Activated CD4-positive, alpha-beta T cell treated with anti-CD3 and anti-CD28 coated beads for 48 hours (primary cell): Measurements from ENCODE around the gene SIAH3.
"Not testable (repeated sequence)": the region's sequence is repeated elsewhere in the genome, so short reads cannot be mapped to it uniquely, and the experiment has no call there.

ENCODE experiments used
- DNase-seq: peaks from one replicate; pipeline ENCODE4 v3.0.0-alpha.2; 2020

The SIAH3 gene, protein sequence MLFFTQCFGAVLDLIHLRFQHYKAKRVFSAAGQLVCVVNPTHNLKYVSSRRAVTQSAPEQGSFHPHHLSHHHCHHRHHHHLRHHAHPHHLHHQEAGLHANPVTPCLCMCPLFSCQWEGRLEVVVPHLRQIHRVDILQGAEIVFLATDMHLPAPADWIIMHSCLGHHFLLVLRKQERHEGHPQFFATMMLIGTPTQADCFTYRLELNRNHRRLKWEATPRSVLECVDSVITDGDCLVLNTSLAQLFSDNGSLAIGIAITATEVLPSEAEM

GRCh38 chr13:45851171-45851921 is at the start of gene SIAH3:
SIAH3 (minus strand) TSS chr13:45851753; CDS start chr13:45851629, 124 bp downstream.
- DNase-seq: peak; percentile 44

DNA sequence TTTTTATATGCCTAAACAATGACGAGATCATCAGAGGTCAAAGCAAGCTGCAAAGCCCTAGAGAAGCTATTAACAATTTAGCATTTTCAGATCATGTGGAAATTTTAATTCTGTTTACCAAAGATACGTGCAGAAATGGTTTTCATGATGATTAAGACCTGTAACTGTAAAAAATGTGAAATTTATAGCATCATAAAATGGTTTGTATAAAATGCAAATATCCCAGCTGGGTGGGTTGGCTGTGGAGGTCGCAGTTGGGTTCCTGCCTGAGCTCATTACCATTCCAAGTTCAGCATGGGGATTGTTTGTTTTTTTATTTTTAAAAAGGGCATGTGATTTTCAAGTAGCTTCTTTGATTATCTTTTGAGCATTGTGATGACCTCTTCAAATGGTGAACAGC is 47.9 kb upstream of the SIAH3 start:
- DNase-seq: no peak

GRCh38 chr13:45897562-45897961 is 46.0 kb upstream of the SIAH3 start:
- no peak for DNase-seq

- no peak for DNase-seq
Measured at GRCh38 chr13:45896285-45896684, 44.7 kb upstream of the SIAH3 start.

DNA sequence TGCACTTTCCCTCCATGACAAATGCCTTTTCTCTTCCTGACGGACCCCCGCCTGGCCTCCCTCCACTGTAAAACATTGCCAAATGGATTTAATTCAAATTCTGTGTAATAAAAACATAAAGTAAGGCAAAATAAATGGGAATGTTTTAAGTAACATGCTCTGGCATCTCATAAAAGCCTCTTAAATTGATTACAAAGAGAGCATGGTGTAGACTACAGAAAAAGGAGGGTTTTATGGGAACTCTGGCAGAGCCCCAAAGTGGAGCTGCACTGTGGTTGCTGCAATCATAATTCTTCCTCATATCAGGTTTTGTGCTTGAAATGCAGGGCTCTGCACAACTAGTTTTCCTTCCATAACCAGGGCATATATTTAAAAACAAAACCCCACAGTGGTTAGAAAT is 44.3 kb upstream of the SIAH3 start:
- no peak for DNase-seq

DNA sequence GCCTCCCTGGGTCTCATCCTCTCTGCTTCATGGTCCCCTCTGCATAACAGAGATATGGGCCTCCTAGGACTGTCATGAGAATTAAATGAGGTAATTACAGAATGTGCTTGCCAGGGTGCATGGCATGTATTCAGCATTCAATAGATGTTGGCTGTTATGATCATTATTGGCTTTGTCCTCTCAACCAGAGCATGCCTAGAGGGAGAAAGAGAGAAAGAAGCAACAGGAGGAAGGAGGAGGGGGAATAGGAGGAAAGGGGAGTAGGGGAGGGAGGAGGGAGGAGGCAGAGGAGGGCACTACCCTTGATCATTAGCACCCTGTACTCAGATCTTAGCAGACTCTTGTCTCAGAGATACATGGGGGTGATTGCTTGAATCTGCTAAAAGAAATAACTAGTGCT is 41.0 kb upstream of the SIAH3 start:
- no peak for DNase-seq

DNA sequence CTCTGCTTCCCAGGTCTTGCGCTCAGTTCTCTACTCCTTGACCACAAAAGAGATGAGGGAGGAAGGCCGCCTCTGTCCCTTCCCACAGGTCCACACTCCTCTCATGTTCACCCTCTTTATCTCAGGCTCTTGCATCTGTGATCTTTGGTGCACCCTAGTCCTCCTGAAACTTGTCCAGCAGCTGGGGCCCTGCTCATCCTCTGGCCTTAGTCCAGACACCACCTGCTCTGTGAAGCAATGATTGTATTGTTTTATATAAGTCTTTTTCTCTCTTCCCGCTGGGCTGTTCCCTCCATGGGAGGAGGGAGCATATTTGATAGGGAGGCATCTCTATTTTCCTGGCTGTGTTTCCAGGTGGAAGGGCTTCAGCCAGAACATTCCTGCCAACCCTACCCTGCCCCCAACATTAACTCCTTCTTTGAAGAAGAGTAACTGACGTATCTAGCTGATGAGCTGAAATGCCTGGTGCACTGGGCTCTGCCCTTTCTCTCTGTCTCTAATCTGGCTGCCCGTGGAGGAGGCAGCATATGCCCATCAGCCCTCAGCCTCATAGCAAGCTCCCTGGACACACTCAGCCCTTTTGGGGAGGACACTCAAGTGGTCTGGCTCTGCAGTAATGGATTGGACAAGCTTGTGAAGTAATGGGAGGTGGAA is 38.2 kb upstream of the SIAH3 start:
- DNase-seq: no peak

DNA sequence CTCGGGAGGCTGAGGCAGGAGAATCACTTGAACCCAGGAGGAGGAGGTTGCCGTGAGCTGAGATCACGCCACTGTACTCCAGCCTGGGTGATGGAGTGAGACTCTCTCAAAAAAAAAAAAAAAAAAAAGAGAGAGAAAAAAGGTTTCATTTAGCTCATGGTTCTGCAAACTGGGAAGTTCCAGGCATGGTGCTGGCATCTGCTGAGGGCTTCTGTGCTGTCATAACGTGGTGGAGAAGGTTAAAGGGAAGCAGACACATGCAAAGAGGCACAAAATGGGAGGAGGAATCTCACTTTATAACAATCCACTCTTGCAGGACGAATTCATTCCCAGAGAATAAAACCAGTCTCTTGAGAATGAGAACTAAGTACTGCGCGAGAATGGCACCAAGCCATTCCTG is 34.9 kb upstream of the SIAH3 start:
- no peak for DNase-seq

DNA sequence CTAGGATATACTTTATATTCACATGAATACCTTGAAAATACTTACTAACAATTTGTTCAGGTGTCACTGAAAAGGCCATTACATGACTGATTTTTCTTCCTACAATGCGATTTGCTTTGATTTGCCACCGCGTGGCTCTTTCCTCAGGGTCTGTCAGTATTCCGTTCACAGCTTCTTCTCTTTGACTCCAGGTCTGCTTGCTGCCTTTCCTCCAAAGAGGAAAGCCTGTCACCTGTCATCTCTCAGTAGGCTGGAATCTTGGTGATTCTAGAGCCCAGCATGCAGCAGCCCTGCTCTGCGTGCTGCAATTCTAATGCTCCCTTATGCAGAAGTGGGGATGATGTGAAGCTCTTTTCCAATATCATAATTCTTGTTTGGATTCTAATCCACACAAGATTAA is 33.6 kb upstream of the SIAH3 start:
- DNase-seq: no peak

GRCh38 chr13:45882626-45883025 is 31.1 kb upstream of the SIAH3 start:
- DNase-seq: no peak

GRCh38 chr13:45881353-45881752 is 29.8 kb upstream of the SIAH3 start:
- DNase-seq: no peak

GRCh38 chr13:45880242-45880641 is 28.7 kb upstream of the SIAH3 start:
- DNase-seq: no peak

DNA sequence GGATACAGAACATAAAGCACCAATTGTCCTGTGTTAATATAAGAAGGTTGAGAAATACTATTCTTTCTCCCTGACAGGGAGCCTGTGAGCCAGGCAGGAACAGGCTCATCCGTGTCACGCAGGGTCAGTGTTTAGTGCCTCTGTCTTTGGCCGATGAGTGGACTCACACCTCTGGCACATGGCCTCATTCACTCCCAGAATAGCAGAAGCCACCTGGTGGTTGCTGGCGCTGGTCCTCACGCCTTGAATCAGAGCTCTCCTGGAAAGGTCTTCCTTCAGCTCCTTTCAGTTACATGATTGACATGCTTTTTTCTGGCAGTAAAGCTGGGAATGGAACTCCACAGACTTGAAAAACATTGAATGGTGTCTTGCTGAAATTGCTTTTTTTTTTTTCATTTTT is 28.1 kb upstream of the SIAH3 start:
- DNase-seq: peak; percentile 5

GRCh38 chr13:45878966-45879365 is 27.4 kb upstream of the SIAH3 start:
- DNase-seq: no peak

GRCh38 chr13:45876781-45877180 is 25.2 kb upstream of the SIAH3 start:
- no peak for DNase-seq

DNA sequence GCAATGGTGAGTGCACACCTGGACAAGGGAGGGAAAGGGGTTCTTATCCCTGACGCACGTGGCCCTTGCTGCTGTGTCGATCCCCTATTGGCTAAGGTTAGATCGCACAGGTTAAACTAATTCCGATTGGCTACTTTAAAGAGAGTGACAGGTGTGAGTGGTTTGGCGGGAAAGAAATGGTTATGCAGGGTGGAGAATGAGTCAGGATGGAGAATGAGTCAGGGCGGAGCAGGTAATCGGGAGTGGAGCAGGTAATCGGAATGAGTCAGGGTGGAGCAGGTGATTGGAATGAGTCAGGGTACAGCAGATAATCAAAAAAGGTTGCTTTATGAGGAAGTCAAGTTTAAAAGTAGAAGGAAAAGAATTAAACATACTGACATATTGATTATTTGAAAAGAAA is 24.4 kb upstream of the SIAH3 start:
- peak; percentile 7 for DNase-seq

DNA sequence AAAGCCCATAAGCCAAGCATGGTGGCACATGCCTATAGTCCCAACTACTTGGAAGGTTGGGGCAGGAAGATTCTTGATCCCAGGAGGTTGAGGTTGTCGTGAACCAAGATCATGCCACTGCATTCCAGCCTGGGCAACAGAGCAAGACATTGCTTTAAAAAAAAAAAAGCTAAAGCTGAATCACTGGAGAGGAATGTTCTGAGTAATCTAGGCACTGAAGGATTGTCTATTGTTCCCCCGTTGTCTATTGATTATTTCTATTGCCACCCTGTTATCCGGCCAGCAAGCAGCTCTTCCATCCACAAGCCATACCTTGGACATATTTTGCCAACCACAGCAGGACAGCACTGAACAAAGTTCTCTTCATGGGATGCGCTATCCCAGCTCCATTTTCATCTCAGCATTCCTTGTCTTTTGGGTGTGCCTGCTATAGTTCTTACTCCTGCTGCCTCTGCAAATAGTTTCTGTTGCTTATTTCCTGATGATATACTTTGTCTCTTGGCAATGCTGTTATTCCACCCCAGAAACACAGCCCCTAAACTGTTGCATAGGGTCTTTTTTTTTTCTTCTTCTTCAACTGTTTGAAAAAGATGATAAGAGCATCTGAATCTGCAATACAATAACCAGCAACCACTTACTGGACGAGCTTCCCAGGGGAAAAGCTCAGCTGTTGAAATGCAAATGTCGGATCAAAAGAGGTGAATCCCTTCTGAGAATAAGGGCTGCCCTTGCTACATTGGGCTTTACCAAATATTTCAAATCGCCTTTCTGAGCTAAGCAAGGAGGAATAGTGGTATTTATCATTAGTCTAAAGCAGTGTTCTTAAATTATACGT is 22.2 kb upstream of the SIAH3 start:
- no peak for DNase-seq

- DNase-seq: no peak
Measured at GRCh38 chr13:45872566-45872965, 21.0 kb upstream of the SIAH3 start.

DNA sequence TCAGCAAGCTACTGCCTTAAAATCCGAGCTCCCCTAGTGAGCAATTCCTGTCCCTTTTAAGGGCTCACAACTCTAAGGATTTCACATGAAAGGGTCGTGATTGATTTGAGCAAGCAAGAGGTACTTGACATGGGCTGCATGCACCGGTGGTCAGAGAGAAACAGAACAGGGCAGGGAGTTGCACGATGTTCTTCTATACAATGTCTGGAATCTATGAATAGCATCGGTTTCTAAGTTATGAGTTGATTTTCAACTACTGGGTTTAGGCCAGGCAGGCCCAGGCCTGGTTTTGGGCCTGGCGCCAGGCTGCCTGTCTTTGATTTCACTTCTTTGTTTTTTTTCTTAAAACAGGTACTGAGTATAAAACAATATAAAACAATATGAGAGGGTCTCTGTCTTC is 19.6 kb upstream of the SIAH3 start:
- DNase-seq: not testable (repeated sequence)

DNA sequence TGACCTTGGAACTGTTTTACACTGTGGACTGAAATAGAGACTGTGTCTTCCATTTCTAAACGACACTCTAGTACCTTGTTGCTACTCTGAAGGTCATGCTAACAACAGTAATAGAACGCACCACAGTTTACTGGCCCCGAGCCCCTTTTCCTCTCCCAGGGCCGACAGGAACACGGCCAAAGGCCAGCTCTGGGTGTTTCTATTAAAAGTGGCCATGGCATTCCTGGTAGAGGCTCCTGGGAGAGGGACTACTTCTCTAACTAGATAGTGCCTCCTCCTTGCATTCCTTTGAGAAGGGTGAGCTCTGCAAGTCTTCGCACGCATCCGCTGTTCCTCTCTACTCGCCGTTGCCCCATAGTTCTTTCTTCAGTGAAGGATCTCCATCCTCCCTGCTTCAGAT is 18.7 kb upstream of the SIAH3 start:
- DNase-seq: no peak

DNA sequence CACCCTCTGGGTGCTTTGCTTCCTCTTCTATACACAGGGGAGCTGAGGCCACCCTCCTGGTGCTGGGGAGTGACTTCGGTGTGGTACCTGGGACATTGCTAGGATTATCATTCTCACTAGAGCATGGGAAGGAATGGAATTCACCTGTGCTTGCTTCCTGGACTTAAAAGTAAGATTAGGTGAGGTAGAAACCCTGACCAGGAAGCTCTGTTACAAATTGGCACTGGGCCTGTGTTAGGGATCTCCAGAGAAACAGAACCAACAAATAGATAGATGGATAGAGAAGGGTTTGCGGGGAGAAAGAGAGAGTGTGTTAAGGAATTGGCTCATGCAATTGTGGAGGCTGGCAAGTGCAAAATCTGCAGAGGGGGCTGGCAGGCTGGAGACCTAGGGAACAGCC is 13.9 kb upstream of the SIAH3 start:
- no peak for DNase-seq

DNA sequence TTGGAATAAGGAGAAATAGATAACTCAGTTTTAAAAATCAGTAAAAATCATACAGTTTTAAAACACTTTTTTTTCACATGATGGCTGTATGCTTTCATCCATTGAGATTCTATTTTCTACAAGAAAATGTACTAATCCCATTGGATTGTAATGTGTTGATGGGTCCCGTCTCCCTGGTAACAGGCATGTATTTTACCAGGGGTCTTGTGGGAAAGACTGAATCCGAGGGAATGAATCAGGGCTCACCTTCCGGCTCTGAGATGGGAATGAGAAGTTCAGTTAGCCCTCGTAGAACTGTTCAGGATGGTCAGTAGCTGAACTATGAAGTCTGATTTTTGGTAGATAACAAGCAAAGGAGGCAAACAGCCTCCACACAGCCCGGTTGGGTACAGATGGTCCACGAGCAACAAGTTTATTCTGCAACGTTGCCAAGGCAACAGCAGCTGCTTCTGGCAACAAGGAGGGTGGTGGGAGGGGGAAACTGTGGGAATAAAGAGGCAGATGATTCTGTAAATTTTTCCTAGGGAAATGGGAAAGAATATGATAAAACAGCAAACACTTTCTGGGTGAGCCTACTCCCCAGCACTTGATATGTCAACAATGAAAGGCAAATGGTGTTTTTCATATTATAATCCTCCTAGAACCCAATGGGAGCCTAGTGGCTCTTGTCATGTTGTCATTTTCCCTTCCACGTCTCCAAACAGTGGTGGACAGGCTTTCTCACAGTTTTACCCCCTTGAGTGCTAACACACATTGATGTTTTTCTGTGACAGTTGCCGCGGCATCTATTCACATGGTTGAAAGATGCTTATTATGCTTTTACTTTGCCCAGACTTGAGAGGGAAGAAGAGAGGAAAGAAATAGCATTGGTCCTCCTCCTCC is 12.4 kb upstream of the SIAH3 start:
- DNase-seq: no peak
